Cerebellar nuclear complex (tissue), 1 donor: ENCODE data around the gene MED14.

Experiments used
- DNase-seq, 2 experiments: peaks; one replicate each; lab custom pipeline; 2025; lab: John Stamatoyannopoulos, UW

Gene MED14

GRCh38 chrX:40729598-40730584, 5.5 kb downstream of the MED14 start:
- no peak for DNase-seq

- DNase-seq = no peak
These were observed 7.6 kb downstream of the MED14 start for GRCh38 chrX:40727581-40728252.

DNA sequence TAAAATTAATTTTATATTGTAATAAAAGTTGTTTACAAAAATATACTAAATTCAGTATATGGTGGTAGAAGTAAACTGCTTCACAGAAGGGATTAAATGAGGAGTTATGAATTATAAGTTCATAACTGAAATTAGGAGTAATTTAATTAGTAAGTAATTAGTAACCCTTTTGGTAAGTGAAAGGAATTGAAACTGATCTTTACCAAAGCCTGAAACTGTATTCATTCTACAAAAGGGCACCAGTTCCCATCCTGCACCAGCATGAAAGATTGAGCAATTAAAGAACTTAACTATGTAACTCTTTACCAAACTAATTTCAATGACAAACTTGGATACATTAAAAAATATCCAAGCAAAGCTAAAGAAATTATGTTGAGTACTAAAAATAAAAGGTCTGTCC, 8.2 kb downstream of the MED14 start:
- no peak for DNase-seq

- no peak for DNase-seq
These were observed 12.4 kb downstream of the MED14 start for GRCh38 chrX:40722930-40723329.

DNA sequence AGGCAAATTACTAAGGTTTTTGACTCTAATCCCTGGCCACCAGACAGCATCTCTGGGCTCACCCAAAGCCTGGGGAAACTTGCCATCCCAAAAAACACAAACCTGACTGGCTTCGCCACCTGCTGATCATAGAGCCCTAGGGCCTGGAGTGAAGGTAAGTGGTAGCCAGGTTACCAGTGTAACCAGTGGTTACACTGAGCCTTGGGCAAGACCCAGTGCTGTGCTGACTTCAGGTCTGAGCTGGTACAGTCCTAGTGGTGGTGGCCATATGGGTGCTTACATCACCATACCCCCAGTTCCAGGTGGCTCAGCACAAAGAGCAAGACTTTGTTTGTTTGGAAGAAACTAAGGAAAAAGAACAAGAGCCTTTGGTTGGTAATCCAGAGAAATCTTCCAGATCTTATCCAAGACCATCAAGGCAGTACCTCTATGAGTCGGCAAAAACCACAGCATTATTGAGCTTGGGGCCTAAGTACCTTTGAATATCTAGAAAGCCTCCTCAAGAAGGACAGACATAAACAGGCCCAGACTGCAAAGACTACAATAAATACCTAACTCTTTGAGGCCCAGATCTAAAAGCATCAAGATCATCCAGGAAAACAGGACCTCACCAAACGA, 13.7 kb downstream of the MED14 start:
- no peak for DNase-seq

GRCh38 chrX:40720792-40721191, 14.6 kb downstream of the MED14 start:
- no peak for DNase-seq

DNA sequence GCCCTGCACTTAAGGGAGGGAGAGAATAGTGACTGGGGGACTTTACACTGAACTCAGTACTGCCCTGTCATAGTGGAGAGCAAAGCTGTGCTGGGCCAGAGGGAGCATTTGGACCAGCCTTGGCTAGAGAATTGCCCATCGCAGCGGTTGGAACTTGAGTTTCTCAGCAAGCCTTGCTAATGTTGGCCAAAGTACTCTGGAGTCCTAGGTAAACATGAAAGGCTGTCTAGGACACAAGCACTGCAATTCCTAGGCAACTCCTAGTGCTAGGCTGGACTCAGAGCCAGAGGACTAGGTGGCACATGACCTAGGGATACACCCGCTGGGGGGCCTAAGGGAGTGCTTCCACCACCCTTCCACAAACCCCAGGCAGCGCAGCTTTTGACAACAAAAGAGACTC, 15.0 kb downstream of the MED14 start:
- no peak for DNase-seq

DNA sequence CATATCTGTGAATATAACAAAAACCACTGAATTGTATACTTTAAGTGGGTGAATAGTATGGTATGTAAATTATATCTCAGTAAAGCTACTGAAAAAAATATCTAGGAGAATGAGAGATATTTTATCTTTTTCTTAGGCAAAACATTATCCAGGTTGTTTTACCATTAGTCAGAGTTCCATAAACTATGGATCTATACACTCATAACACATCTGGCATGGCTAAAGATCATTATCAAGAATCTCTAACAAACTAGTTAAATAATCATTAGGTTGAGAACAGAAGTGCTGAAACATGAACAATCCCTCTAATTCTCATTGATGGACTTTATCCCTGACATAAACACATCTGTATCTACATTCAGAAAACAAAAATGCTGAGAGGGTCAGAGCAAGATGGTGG, 15.6 kb downstream of the MED14 start:
- no peak for DNase-seq

GRCh38 chrX:40719218-40719617, 16.1 kb downstream of the MED14 start:
- DNase-seq = no peak

- DNase-seq = no peak
These were observed 25.9 kb downstream of the MED14 start for GRCh38 chrX:40709395-40709794.

GRCh38 chrX:40705658-40706312, 29.6 kb downstream of the MED14 start:
- DNase-seq = no peak

GRCh38 chrX:40700640-40701342, 34.6 kb downstream of the MED14 start:
- DNase-seq = no peak

DNA sequence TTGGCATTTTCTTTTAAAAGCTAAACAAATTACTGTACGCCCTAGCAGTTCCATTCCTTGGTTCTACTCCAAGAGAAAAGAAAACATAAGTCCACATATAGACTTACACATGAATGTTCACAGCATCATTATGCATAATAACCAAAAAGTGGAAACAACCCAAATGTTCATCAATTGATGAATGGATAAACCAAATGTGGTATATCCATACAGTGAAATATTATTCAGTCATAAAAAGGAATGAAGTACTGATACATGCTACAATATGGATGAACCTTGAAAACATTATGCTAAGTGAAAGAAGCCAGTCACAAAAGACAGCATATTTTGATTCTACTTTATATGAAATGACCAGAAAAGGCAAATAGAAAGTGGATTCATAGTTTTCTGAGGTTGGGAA, 36.5 kb downstream of the MED14 start:
- DNase-seq = no peak

DNA sequence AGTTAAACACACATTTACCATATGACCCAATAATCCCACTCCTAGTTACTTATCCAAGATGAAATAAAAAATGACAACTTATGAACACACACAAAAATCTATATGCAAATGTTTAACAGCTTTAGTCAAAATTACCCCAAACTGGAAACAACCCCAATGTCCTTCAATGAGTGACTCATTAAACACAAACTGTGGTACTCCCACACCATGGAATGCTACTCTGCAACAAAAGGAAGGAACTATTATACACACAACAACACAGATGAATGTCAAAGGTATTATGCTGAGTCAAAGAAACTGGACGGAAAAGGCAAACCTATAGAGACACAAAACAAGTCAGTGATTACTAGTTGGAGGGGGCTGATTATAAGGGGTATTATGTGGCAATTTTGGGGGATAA, 40.5 kb downstream of the MED14 start:
- DNase-seq = no peak

GRCh38 chrX:40688929-40689328, 46.4 kb downstream of the MED14 start:
- no peak for DNase-seq

GRCh38 chrX:40687169-40687568, 48.2 kb downstream of the MED14 start:
- no peak for DNase-seq

DNA sequence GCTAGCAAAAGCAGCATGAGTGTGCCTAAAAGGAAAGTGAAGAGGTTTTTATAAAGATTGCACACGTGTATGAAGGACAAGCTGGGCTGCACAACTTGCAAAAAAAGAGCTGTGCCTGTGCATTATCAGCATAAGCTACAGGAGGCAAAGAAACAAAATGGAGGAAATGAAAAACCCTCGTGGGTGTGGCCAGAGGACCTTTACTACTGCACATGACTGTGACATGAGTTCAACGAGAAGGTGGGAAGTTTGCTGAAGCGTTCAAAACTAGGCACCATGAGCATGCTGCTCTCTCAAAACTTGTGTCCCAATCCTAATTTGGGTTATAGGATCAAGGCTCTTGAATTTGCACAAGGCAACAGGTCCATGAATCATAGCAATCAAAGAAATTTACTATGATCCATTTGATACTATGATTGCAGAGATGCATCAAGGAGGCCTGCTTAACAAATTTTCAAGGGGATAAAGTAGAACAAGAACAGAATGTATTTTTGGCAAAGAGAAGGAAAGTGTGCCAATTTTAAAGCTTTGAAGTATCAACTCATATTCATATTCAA, 49.9 kb downstream of the MED14 start:
- no peak for DNase-seq

GRCh38 chrX:40684092-40684491, 51.2 kb downstream of the MED14 start:
- DNase-seq = no peak

DNA sequence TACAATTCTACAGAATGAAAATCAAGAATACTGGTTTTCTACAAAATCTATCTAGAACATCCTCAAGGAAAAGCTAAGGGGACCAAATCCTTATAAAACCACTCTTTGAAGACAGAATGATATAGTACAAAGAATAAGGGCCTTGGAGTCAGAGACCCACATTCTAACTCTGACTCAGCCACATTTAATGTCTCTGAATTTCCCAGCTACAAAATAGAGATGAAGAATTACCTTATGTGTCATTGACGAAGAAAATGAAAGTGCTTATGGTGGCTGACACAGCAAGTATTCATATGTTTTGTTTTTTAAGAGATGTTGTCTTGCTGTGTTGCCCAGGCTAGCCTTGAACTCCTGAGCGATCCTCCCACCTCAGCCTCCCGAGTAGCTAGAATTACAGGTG, 52.1 kb downstream of the MED14 start:
- DNase-seq = no peak

- DNase-seq = no peak
These were observed 64.2 kb downstream of the MED14 start for GRCh38 chrX:40671126-40671525.

DNA sequence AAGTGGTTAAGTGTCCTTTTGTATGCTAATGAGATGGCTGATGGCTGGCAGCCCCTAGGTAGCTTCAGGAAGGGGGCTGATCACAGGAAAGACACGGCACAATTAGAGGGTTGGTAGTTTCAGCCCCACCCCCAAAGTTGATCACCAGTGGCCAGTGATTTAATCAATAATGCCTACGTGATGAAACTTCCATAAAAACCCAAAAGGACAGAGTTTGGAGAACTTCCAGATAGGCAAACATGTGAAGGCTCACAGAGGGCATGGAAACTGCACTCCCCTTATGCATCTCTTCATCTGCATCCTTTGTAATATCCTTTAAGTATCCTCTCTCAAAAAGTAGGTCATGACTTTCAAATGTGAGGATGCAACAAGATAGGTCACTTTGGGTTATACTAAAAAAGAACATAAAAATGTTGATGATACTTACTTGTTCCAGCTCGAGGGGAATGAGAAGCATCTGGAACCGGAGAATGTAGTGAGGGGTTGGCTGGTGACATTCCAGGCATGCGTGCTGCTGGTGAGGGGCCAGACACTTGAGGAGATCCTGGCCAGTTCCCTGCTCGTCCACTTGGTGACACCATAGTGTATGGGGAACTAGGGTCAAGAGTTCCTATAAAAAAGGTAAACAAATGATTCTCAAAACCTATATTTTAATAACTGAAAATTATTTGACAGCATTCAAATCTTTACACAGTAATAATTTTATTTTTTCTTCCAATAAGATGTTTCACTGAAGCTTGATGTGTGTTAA, 71.3 kb downstream of the MED14 start:
- no peak for DNase-seq
